HepG2 (cell line): ENCODE results near the gene CBLB. TPM values are rescaled to one million over a fixed set of nuclear protein-coding genes. Genes with fewer than 3 reads are reported as not detected.

Experiments used
- ATAC-seq: fragments of 200-7000 bp; cut with Tn5 transposase; 3 replicates; pipeline ENCODE4 v1.9.1; 2020; ENCODE audit warnings: mild to moderate bottlenecking, moderate library complexity
- BruUV-seq: library from RNA; stranded (reverse); fragments of 400-500 nt; replicated peaks from 2 replicates; lab custom pipeline; 2021; lab: Mats Ljungman, UMichigan
- CTCF ChIA-PET: fragments of 300-600 bp; formaldehyde crosslinking; extraction: SDS; loops from one replicate; lab custom pipeline; 2021; ENCODE audit warnings: low total read pairs, inconsistent platforms, low intra/inter-chr PET ratio; lab: Yijun Ruan, JAX
- POLR2A ChIA-PET: fragments of 350-600 bp; sonication (Branson Sonifier 250); formaldehyde crosslinking; loops from one replicate; lab custom pipeline; 2020; ENCODE audit warnings: antibody characterized with exemption, inconsistent platforms; lab: Yijun Ruan, JAX
- DNase-seq: peaks from one replicate; pipeline ENCODE4 v3.0.0-alpha.2; 2015; ENCODE audit warnings: low spot score
- FAIRE-seq: peaks from 3 replicates; lab custom pipeline; 2011; peaks lifted over from hg19 to GRCh38; lab: Jason Lieb, UNC
- H2AFZ ChIP-seq: one replicate; pipeline ENCODE4 v1.6.1; 2011; ENCODE audit warnings: low read length, inconsistent platforms
- H3K27ac ChIP-seq: fragments of 300-600 bp; 3 replicates; pipeline ENCODE4 v1.8.0; 2011; ENCODE audit warnings: mixed run types, mild to moderate bottlenecking, mixed read lengths, low read length, inconsistent platforms; ENCODE audit not compliant: insufficient read depth; ENCODE audit errors: extremely low read length
- H3K27me3 ChIP-seq, 2 experiments: fragments of 200-600 bp in 1 of 2; 2 replicates in 1 of 2; 3 replicates in 1 of 2; pipeline versions ENCODE4 v1.6.0 to v1.8.0; 2011; ENCODE audit warnings: low read length in 2 of 2, mild to moderate bottlenecking in 2 of 2, moderate library complexity in 2 of 2, inconsistent platforms in 1 of 2; ENCODE audit not compliant: insufficient read depth in 2 of 2, control insufficient read depth in 1 of 2
- H3K36me3 ChIP-seq, 2 experiments: fragments of 200-600 bp in 1 of 2; replicated peaks in 1 of 2; 2 replicates in 1 of 2; 3 replicates in 1 of 2; pipeline versions ENCODE4 v1.5.1 to v1.8.0; 2011; ENCODE audit warnings: low read length in 2 of 2, inconsistent platforms in 1 of 2; ENCODE audit not compliant: insufficient read depth in 2 of 2, control insufficient read depth in 1 of 2
- H3K4me1 ChIP-seq: 2 replicates; pipeline ENCODE4 v1.5.1; 2012; ENCODE audit warnings: low read length, inconsistent platforms; ENCODE audit not compliant: insufficient read depth
- H3K4me2 ChIP-seq: 2 replicates; pipeline ENCODE4 v1.6.0; 2011; ENCODE audit warnings: low read depth, low read length, inconsistent platforms
- H3K4me3 ChIP-seq, 3 experiments: fragments of 200-600 bp in 1 of 3; sonication (generic), shearing (Covaris generic) in 1 of 3; replicated peaks in 1 of 3; 2 replicates each; pipeline ENCODE4 v1.5.1; 2011 to 2016; ENCODE audit warnings: low read length in 3 of 3, inconsistent platforms in 2 of 3, low read depth in 2 of 3, mild to moderate bottlenecking in 2 of 3, control low read depth in 1 of 3, mixed read lengths in 1 of 3; ENCODE audit not compliant: insufficient read depth in 1 of 3
- H3K79me2 ChIP-seq: one replicate; pipeline ENCODE4 v1.6.1; 2011; ENCODE audit warnings: low read length, inconsistent platforms; ENCODE audit not compliant: insufficient read depth
- H3K9ac ChIP-seq: 2 replicates; pipeline ENCODE4 v1.6.0; 2011; ENCODE audit warnings: mild to moderate bottlenecking, low read depth, low read length, inconsistent platforms; ENCODE audit not compliant: insufficient read depth
- H3K9me3 ChIP-seq: 2 replicates; pipeline ENCODE4 v1.5.1; 2012; ENCODE audit warnings: mild to moderate bottlenecking, low read length
- H4K20me1 ChIP-seq: 2 replicates; pipeline ENCODE4 v1.6.0; 2011; ENCODE audit warnings: inconsistent platforms, mild to moderate bottlenecking, low read length, moderate library complexity; ENCODE audit not compliant: insufficient read depth
- EZH2 ChIP-seq: conservative IDR thresholded peaks from 2 replicates; pipeline ENCODE4 v1.6.1; 2012; ENCODE audit warnings: mild to moderate bottlenecking, low read depth, low read length, moderate library complexity
- FOSL2 ChIP-seq: sonication (generic); formaldehyde crosslinking; IDR thresholded peaks from 2 replicates; pipeline ENCODE4 v1.4.0; 2020; ENCODE audit warnings: missing genetic modification reagents
- GATAD1 ChIP-seq: IDR thresholded peaks from 2 replicates; pipeline ENCODE4 v1.6.1; 2016; ENCODE audit warnings: missing genetic modification reagents, missing compliant biosample characterization
- MLXIP ChIP-seq: sonication (generic); formaldehyde crosslinking; IDR thresholded peaks from 2 replicates; pipeline ENCODE4 v1.9.0; 2021; ENCODE audit warnings: missing genetic modification reagents, borderline replicate concordance
- MYC ChIP-seq: sonication (generic); formaldehyde crosslinking; IDR thresholded peaks from 2 replicates; pipeline ENCODE4 v1.9.0; 2021; ENCODE audit warnings: missing genetic modification reagents, borderline replicate concordance
- MYNN ChIP-seq: sonication (generic); formaldehyde crosslinking; IDR thresholded peaks from 2 replicates; pipeline ENCODE4 v1.4.0; 2020; ENCODE audit warnings: mild to moderate bottlenecking, low read depth, missing genetic modification reagents
- NFRKB ChIP-seq: fragments of 450-650 bp; IDR thresholded peaks from 2 replicates; pipeline ENCODE4 v1.6.1; 2017
- POGZ ChIP-seq: sonication (generic); formaldehyde crosslinking; IDR thresholded peaks from 2 replicates; pipeline ENCODE4 v1.4.0; 2020; ENCODE audit warnings: mild to moderate bottlenecking, missing genetic modification reagents
- SRF ChIP-seq: IDR thresholded peaks from 2 replicates; pipeline ENCODE4 v1.6.1; 2011; ENCODE audit warnings: mild to moderate bottlenecking, low read depth, low read length, moderate library complexity
- TBL1XR1 ChIP-seq: fragments of 150-350 bp; IDR thresholded peaks from 2 replicates; pipeline ENCODE4 v1.6.1; 2014; ENCODE audit warnings: borderline replicate concordance, low read length; ENCODE audit not compliant: partially characterized antibody
- ZBTB8A ChIP-seq: sonication (generic); formaldehyde crosslinking; IDR thresholded peaks from 2 replicates; pipeline ENCODE4 v1.4.0; 2020; ENCODE audit warnings: mild to moderate bottlenecking, low read depth, missing genetic modification reagents, borderline replicate concordance
- ZNF589 ChIP-seq: sonication (generic); formaldehyde crosslinking; conservative IDR thresholded peaks from 2 replicates; pipeline ENCODE4 v1.8.0; 2022; ENCODE audit warnings: mild to moderate bottlenecking, moderate library complexity, missing genetic modification reagents
- WGBS: methylation state at CpG from one replicate; pipeline ENCODE4 v1.1.6; 2017; ENCODE audit warnings: low lambda C conversion rate; 5-methylcytosine and 5-hydroxymethylcytosine counted together
- in situ Hi-C: cut with HindIII; loops from 2 replicates; pipeline ENCODE4 v1.10.0; 2017; ENCODE audit warnings: low pct_unique_long_range_greater_than_20kb; ENCODE audit not compliant: extremely low pct_ligation_motif_present
- intact Hi-C: fragments of 100-400 bp; cut with micrococcal nuclease; formaldehyde crosslinking; loops from one replicate; pipeline ENCODE4 v1.10.0; 2022; ENCODE audit not compliant: unreplicated experiment
- polyA plus RNA-seq, 8 experiments: library from polyadenylated mRNA; depleted of rRNA in 3 of 8; stranded (reverse) in 7 of 8; unstranded in 1 of 8; fragments of >200 nt; fragmentation: Illumina TruSeq in 4 of 8; extraction: Trizol in 4 of 8; gene quantifications; 2 replicates each; pipeline versions ENCODE4 v1.2.1 to v1.2.3, GENCODE V29; 2011 to 2016; ENCODE audit warnings: low read depth in 4 of 8, missing spikeins in 1 of 8, mixed read lengths in 1 of 8; ENCODE audit not compliant: insufficient read depth in 1 of 8
- total RNA-seq, 5 experiments: library from RNA; depleted of rRNA; stranded (reverse); fragments of >200 nt; fragmentation: Illumina TruSeq; extraction: Trizol; gene quantifications; 2 replicates each; pipeline ENCODE4 v1.2.3, GENCODE V29; 2016; ENCODE audit warnings: low read depth in 1 of 5
- TF ChIP-seq, protein P1 (sequence below): sonication (generic); formaldehyde crosslinking; IDR thresholded peaks from 2 replicates; pipeline ENCODE4 v1.8.0; 2022; ENCODE audit warnings: mild to moderate bottlenecking, missing genetic modification reagents, borderline replicate concordance

Gene CBLB
- total and polyA plus RNA-seq, 2 of the 13 experiments (the other 11 are each of a cell fraction or from before 2014, with no cell fraction given): 9.8 to 16.4 TPM

- peak; percentile 37; the same call in 1 of the 3 replicates for ATAC-seq
- H3K4me2 ChIP-seq: no peak overlapping the region
- POLR2A ChIA-PET: interaction anchor here (0.9 kb wide), 1 partner anchor 46 kb away, joined by 3 read pairs; no protein-coding TSS in a partner anchor
Measured at GRCh38 chr3:105823149-105823867, 45.5 kb downstream of the CBLB start.

GRCh38 chr3:105822171-105823123, 46.4 kb downstream of the CBLB start:
- H3K9me3 ChIP-seq: no peaks in the 10 kb centered on the region
- H3K79me2 ChIP-seq: peaks cover 3% of the 10 kb centered on the region
- H3K27ac ChIP-seq: no peak overlapping the region
- no peaks in the 10 kb centered on the region for H3K27me3 ChIP-seq
- no peak overlapping the region for H3K4me3 ChIP-seq
- no peak overlapping the region for H3K9ac ChIP-seq
- in situ Hi-C loops (no loop called here), intact Hi-C loops (no loop called here)
- 95% methylated on average over 3 of the region's 3 CpGs for WGBS
- peaks cover 34% of the 10 kb centered on the region for H3K4me1 ChIP-seq
- FAIRE-seq (no peak), ATAC-seq (no peak), DNase-seq (no peak)
- POLR2A ChIA-PET: no interaction called here
- peaks cover 24% of the 10 kb centered on the region for H4K20me1 ChIP-seq
- no peak overlapping the region for H3K4me2 ChIP-seq
- no peak overlapping the region for H2AFZ ChIP-seq
- no TSS peak for BruUV-seq
- H3K36me3 ChIP-seq: no peaks in the 10 kb centered on the region
- CTCF ChIA-PET: no interaction called here
- TF ChIP-seq, protein P1, sequence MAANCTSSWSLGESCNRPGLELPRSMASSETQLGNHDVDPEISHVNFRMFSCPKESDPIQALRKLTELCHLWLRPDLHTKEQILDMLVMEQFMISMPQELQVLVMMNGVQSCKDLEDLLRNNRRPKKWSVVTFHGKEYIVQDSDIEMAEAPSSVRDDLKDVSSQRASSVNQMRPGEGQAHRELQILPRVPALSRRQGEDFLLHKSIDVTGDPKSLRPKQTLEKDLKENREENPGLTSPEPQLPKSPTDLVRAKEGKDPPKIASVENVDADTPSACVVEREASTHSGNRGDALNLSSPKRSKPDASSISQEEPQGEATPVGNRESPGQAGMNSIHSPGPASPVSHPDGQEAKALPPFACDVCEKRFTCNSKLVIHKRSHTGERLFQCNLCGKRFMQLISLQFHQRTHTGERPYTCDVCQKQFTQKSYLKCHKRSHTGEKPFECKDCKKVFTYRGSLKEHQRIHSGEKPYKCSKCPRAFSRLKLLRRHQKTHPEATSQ (CRISPR knock-in tag): no peak
- TF ChIP-seq ZBTB8A (CRISPR knock-in tag) (no peak), ZNF589 (CRISPR knock-in tag) (no peak), POGZ (CRISPR knock-in tag) (no peak), NFRKB (no peak), SRF (no peak), MYC (CRISPR knock-in tag) (no peak), TBL1XR1 (no peak), MLXIP (no peak), MYNN (CRISPR knock-in tag) (no peak)

More at GRCh38 chr3:105823149-105823867, 45.5 kb downstream of the CBLB start:
- FAIRE-seq: no peak
- H3K9me3 ChIP-seq: no peaks in the 10 kb centered on the region
- CTCF ChIA-PET: no interaction called here
- peak; percentile 39 for DNase-seq
- no peak for TF ChIP-seq GATAD1 (CRISPR knock-in tag)
- TF ChIP-seq FOSL2 (CRISPR knock-in tag): peak; percentile 47; the same call in 1 of the 2 replicates
- no peak for TF ChIP-seq EZH2
- H3K79me2 ChIP-seq: peaks cover 3% of the 10 kb centered on the region
- H3K9ac ChIP-seq: no peak overlapping the region
- H4K20me1 ChIP-seq: peaks cover 20% of the 10 kb centered on the region
- 93% methylated on average over 3 of the region's 4 CpGs for WGBS
- no TSS peak for BruUV-seq
- in situ Hi-C loops: no loop called here
- no peaks in the 10 kb centered on the region for H3K27me3 ChIP-seq
- intact Hi-C loops: no loop called here
- H3K4me3 ChIP-seq: no peak overlapping the region
- no peak overlapping the region for H3K27ac ChIP-seq
- H3K4me1 ChIP-seq: peaks cover 34% of the 10 kb centered on the region
- no peaks in the 10 kb centered on the region for H3K36me3 ChIP-seq
- no peak overlapping the region for H2AFZ ChIP-seq
